ENCODE data around the gene MEIKIN.

Gene MEIKIN

DNA sequence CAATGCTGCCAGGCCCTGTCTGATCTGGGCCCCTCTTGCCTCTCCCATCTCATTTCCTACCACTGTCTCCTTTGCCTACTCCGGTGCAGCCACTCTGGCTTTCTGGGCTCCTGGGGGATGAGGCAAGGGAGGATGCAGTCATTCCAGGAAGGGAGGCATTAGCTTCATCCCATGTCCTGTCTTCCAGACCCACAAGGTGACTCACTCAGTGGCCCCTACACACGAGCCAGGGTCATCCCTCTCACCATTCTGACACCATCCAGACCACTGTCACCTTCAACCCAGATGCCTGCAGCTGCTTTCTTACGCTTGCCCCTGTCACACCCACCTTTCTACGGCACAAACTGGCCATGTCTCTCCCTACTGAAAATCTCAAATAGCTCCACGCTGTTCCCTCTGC lies 46.9 kb upstream of the MEIKIN start:
- no peak for TF ChIP-seq POLR2AphosphoS5 (IDR thresholded peaks at IDR 0.05; ENCODE audit: low read depth, low read length)
- no peak for TF ChIP-seq REST (IDR thresholded peaks at IDR 0.05; ENCODE audit: insufficient read depth in 1 of 2, low read depth in 2 of 2, low read length in 2 of 2)
- TF ChIP-seq FOXP2 (optimal IDR thresholded peaks at IDR 0.05; ENCODE audit: borderline replicate concordance, extremely low read depth, extremely low read length, insufficient read depth): no peak
- TF ChIP-seq SIN3A (IDR thresholded peaks at IDR 0.05; ENCODE audit: borderline replicate concordance, insufficient read depth, low read length): no peak
- TF ChIP-seq TAF1 (IDR thresholded peaks at IDR 0.05; ENCODE audit: borderline replicate concordance, insufficient read depth, low read length): no peak

DNA sequence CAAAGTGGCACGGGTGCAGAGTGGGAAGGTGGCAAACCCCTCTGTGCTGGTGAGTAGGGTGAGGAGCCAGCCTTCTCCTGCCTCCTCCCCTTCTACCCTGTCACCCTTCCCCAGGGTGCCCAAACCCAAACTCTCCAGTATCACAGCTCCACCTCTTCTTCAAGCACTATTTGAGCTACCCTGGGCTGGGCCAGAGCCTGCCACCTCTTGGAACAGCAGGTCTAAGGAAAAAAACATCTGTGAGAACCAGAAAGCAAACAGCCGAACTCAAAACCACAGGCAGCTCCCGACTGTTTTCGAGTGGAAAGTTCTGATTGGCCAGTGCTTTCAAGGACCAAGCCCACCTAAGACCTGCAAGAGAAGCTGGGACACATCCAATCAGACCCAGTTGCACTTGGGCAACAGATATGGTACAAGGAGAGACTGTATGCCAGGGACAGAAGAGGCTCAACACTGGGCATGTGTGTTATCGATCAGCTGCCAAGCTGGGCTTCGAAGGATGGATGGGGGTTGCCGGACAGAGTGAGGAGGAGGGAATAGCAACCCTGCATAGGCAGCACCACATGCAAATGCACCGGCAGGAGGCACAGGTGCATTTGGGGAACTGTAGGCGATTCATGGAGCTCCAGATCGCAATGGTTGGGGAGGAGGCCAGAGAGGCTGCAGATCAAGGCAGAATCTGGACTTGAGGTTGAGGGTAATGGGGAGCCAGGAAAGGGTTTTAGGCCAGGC lies 46.3 kb upstream of the MEIKIN start:
- no peak for TF ChIP-seq SIN3A (IDR thresholded peaks at IDR 0.05; ENCODE audit: borderline replicate concordance, insufficient read depth, low read length)
- TF ChIP-seq TAF1 (IDR thresholded peaks at IDR 0.05; ENCODE audit: borderline replicate concordance, insufficient read depth, low read length): no peak
- no peak for TF ChIP-seq REST (IDR thresholded peaks at IDR 0.05; ENCODE audit: insufficient read depth in 1 of 2, low read depth in 2 of 2, low read length in 2 of 2)
- TF ChIP-seq POLR2AphosphoS5 (IDR thresholded peaks at IDR 0.05; ENCODE audit: low read depth, low read length): no peak
- no peak for TF ChIP-seq FOXP2 (optimal IDR thresholded peaks at IDR 0.05; ENCODE audit: borderline replicate concordance, extremely low read depth, extremely low read length, insufficient read depth)

GRCh38 chr5:131990716-131991115 lies 45.3 kb upstream of the MEIKIN start:
- TF ChIP-seq SIN3A (IDR thresholded peaks at IDR 0.05; ENCODE audit: borderline replicate concordance, insufficient read depth, low read length) (no peak), FOXP2 (optimal IDR thresholded peaks at IDR 0.05; ENCODE audit: borderline replicate concordance, extremely low read depth, extremely low read length, insufficient read depth) (no peak), TAF1 (IDR thresholded peaks at IDR 0.05; ENCODE audit: borderline replicate concordance, insufficient read depth, low read length) (no peak), POLR2AphosphoS5 (IDR thresholded peaks at IDR 0.05; ENCODE audit: low read depth, low read length) (no peak), REST (IDR thresholded peaks at IDR 0.05; ENCODE audit: insufficient read depth in 1 of 2, low read depth in 2 of 2, low read length in 2 of 2) (no peak)

GRCh38 chr5:131988601-131989000 lies 43.1 kb upstream of the MEIKIN start:
- TF ChIP-seq REST (IDR thresholded peaks at IDR 0.05; ENCODE audit: insufficient read depth in 1 of 2, low read depth in 2 of 2, low read length in 2 of 2): no peak

DNA sequence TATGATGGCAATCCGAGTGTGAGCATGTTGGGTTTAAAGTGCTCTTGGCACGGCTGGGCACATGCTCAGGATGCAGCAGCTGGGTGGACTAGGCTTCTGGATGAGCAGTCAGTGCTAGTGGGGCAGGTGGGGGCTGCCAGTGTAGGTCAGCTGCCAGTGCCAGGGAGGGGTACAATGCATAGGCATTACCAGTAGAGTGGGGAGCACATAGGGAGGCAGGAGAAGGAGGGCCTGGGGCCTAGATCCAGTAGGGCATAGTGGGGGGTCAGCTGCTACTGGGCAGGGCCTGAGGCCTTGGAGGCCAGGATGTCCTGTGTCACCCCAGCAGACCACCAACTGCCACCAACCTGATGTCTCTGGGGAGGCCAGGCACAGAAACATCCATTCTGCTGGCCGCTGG lies 41.8 kb upstream of the MEIKIN start:
- no peak for TF ChIP-seq FOXP2 (optimal IDR thresholded peaks at IDR 0.05; ENCODE audit: borderline replicate concordance, extremely low read depth, extremely low read length, insufficient read depth)
- TF ChIP-seq SIN3A (IDR thresholded peaks at IDR 0.05; ENCODE audit: borderline replicate concordance, insufficient read depth, low read length): no peak
- TF ChIP-seq REST (IDR thresholded peaks at IDR 0.05; ENCODE audit: insufficient read depth in 1 of 2, low read depth in 2 of 2, low read length in 2 of 2): no peak
- TF ChIP-seq TAF1 (IDR thresholded peaks at IDR 0.05; ENCODE audit: borderline replicate concordance, insufficient read depth, low read length): no peak
- TF ChIP-seq POLR2AphosphoS5 (IDR thresholded peaks at IDR 0.05; ENCODE audit: low read depth, low read length): no peak
